ENCODE measurements around the gene PCSK6.

PCSK6 gene

DNA sequence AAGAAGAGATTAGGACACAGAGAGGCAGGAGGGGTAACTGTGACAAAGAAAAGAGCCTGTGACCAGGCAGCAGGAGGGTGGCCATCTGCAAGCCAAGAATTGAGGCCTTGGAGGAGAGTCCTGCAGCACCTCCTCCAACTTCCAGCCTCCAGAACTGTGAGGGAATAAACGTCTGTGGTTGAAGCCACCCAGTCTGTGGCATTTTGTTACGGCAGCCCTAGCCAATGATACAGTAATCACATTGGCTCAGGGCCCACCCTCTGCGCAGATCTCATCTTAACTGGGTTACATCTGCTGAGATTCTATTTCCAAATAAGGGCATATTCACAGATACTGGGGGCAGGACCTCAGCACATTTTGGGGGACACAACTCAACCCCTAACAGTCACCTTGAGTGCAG lies 223.5 kb downstream of the PCSK6 start:
- no peak for DNase-seq

DNA sequence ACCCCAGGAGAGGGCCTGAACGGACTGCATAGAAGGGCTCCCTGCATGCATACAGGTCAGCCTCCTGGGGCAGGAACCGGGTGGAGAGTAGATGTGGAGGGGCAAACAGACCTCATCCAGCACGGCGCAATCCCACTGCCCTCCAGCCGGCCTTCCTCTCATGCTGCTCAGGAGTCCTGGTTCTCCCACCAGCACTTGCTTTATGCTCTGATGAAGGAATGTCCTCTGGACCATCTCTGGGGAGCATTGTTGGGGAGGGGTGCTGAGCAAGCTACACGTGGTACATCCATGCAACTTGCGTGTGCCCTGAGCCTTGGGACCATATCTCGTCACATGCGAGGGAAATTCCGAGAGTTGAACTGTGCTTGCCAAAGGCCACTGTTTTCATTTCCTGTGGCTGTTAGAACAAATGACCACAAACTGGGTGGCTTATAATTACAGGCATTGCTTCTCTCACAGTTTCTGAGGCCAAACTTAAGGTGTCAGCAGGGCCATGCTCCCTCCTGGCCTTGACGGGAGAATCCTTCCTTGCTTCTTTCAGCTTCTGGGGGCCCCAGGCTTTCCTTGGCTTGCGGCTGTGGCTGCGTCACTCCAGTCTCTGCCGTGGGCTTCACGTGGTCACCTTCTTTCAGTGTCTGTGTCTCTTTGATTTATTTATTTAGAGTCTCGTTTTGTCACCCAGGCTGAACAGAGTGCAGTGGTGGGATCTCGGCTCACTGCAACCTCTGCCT lies 224.4 kb downstream of the PCSK6 start:
- no peak for DNase-seq

DNA sequence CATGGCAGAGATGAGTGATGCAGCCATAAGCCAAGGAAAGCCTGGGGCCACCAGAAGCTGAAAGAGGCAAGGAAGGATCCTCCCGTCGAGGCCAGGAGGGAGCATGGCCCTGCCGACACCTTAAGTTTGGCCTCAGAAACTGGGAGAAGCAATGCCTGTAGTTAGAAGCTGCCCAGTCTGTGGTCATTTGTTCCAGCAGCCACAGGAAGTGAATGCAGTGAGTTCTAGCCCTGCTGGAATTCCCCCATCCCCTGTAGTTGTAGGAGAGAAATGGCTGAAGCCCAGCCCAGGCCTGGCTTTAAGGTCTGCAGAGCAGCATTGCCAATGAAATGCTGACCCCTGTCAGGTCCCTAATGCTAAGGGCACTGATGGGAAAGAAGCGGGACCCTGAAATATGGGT lies 225.5 kb downstream of the PCSK6 start:
- no peak for DNase-seq

DNA sequence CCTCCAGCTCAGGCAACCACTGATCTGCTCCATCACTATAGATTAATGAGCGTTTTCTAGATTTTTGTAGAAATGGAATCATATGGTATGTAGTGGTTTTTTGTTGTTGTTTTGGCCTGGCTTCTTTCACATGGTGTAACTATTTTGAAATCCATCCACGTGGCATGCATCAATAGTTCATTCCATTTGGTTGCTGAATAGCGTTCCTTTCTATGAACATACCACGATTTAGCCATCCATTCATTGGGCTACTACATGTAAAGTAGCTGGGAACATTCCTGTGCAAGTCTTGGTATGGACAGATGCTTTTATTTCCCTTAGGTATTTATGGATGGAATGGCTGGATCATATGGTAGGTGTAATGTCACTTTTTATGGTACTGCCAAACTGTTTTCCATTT lies 227.0 kb downstream of the PCSK6 start:
- DNase-seq = no peak

DNA sequence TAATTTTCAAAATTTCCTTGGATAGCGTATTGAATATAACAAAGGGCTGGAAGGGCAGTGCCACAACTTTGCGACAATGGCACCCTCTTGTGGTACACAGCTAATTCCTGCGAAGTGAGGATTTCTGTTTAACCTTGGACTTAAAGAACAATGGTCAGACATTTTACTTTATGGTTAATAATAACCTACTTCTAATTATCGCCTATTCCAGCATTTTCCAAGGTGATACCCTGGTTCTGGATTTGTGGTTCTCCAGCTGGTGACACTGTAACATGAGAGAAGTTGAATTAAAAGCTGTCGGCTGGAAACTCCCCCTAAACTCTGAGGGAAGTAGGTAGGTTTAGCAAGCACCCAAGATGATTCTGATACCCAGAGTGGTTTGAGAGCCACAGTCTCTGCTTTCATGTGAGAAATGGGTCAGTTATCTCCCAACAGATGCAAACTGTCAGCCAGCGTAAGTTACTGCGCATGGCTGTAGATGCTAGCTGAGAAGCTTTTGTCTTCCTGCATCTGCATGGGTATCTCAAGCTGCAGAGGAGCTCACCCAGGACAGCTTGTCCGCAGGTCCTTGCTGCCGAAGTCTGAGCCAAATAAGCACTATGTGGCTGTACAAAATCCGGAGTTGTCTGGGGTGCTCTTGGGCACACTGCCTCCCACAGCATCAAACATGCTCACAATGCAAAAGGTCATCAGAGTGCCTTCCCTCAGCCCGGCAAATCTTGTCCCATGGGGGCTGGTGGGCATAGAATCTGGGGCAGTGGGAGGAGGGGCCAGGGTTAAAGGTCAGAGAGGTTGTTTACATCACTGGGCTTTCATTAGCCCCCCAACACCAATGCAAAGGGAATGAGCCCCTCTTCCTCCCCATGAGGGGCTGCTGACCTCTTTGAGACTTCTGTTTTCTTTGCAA lies 231.0 kb downstream of the PCSK6 start:
- peak; percentile 45 for DNase-seq

DNA sequence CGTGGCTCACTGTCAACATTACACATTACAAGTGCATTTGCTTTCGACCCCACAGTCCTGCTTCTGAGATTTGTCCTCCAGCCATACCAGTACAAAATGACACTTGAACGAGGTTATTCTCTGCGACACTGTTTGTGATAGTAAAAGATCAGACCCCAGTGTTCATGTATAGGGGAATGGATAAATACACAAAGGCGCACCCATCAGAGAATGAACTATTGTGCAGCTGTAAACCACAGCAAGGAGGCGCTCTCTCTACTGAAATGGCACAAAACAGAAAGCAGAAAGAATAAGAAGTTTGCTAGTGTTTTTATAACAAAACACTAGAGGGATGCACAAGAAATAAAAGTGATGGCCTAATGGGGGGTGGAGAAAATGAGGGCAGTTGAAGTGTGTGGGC lies 232.8 kb downstream of the PCSK6 start:
- DNase-seq = no peak

DNA sequence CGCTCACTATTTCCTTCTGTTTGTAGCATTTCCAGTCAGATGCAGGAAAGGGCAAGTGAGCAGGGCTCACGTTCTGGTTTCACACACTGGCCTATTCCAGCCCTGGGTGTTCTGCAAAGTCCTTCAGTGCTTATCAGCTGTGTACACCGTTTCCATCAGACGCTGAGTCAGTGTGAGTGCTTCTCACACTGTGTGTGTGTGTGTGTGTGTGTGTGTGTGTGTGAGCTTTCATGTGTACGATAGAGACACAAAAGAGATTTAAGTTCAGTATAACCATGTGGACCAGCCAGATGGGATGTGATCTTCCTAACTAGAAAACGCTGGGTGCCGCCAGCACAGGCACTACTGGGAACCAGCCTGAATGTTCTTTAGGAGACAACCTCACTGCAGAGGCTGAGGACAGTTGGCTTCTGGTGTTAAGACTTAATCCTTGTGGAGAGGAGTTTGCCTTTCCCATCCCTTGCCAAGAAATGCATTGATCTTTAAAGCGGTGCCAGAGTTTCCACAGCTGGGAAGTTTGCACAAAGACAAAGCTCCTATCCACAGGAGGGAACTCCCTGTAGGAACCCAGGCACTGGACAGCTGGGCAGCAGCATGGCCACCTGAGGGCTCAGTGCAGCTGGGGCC lies 233.8 kb downstream of the PCSK6 start:
- no peak for DNase-seq

DNA sequence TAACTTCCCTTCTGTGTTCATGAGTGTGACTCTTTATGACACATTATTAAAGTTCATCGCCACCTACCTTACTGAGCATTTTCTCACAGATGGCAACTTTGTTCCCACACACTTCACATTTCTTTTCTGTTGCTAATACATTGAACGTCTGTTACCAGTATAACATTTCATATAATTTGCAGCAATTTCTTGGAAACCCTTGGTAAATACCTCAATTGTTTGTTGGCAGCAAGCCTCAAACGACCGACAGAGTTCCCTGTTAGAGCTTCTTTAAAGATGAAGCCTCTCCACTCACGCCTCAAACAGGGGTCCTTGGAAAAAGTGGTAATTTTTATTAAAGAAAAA lies 234.5 kb downstream of the PCSK6 start:
- DNase-seq = no peak

DNA sequence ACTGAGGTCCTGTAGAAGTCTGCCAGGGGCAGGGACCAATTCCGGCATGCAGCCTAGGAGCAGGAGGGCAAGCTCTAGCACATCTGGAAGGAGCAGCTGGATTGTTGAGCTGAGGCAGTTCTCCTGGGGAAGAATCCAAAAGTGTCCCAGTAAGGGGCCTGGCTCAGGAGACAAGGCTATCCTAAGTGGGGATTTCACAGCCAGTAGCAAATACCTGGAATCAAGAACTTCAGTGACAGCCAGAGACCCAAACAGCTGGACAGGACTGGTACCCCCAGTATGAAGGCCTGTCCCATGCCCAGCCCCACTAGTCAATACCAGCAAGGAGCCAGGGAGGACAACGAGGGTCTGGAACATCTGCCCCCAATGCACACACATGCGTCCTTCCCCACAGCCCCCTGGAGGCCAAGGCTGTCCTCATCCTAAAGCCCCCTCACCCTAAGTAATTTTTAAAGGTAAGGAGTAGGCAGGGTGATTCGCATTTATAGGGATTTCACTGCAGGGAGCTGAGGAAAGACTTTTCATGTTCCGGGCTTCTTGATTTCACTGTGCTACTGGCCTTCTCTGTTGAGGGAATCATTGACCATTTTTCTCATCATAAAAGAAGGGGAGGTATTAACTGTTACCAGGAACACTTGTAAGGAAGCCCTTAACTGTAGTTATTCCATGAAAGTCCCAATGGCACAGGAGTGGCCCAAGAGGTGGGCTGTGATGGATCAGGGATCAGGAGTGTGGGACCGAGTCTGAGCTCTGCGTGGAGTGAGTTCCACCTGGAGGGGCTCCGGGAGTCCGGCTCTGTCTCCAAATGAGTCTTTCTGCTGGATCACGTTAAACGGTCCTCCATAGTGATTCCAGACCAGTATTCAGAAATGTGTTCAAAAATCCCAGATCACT lies 235.1 kb downstream of the PCSK6 start:
- DNase-seq = no peak
